Measurements from ENCODE around the gene FAM89B.
A peak's percentile ranks its signal among the peaks of the same experiment; 100 is the strongest.

Gene FAM89B

DNA sequence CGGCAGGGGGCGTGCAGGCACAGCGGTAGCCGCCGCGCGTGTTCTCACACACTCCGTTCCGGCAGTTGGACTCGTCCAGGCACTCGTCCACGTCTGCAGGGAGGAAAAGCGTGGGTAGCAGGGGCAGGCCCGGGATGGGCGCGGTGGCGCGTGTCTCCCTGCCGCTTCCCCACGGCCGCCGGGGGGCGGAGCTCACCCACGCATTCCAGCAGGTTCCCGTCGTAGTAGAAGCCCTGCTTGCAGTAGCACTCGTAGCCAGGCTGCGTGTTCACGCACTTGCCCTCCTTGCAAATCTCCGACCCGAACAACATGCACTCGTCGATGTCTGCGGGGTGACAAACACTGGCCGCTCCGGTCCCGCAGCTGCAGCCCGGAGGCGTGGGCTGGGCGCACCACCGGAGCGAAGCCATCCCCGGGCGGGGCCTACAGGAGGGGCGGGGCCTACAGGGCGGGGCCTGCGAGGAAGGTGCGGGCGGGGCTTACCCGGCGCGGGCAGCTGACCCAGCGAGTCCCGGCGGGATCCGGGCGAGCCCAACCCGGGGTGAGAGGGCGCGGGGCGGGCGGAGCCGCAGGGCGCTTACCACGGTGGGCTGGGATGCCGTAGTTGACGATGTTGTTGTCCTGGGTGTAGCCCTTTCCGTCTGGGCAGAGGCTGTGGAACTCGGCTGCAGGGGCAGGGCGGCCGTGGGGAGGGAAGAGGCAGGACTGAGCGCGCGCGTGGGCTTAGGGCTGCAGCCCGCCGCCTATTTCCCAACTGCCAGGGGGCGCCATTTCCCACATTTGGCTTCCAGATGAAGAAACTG is 31.8 kb upstream of the FAM89B start:
- TF ChIP-seq, protein P1, sequence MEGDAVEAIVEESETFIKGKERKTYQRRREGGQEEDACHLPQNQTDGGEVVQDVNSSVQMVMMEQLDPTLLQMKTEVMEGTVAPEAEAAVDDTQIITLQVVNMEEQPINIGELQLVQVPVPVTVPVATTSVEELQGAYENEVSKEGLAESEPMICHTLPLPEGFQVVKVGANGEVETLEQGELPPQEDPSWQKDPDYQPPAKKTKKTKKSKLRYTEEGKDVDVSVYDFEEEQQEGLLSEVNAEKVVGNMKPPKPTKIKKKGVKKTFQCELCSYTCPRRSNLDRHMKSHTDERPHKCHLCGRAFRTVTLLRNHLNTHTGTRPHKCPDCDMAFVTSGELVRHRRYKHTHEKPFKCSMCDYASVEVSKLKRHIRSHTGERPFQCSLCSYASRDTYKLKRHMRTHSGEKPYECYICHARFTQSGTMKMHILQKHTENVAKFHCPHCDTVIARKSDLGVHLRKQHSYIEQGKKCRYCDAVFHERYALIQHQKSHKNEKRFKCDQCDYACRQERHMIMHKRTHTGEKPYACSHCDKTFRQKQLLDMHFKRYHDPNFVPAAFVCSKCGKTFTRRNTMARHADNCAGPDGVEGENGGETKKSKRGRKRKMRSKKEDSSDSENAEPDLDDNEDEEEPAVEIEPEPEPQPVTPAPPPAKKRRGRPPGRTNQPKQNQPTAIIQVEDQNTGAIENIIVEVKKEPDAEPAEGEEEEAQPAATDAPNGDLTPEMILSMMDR (IDR thresholded peaks at IDR 0.05; ENCODE audit: low read depth, low read length, missing control alignments): peak; percentile 77
- peak overlapping the region; percentile 72 for H3K4me3 ChIP-seq (ENCODE audit: low read depth, low read length)
- DNase-seq (ENCODE audit: low read depth): peak; percentile 44

DNA sequence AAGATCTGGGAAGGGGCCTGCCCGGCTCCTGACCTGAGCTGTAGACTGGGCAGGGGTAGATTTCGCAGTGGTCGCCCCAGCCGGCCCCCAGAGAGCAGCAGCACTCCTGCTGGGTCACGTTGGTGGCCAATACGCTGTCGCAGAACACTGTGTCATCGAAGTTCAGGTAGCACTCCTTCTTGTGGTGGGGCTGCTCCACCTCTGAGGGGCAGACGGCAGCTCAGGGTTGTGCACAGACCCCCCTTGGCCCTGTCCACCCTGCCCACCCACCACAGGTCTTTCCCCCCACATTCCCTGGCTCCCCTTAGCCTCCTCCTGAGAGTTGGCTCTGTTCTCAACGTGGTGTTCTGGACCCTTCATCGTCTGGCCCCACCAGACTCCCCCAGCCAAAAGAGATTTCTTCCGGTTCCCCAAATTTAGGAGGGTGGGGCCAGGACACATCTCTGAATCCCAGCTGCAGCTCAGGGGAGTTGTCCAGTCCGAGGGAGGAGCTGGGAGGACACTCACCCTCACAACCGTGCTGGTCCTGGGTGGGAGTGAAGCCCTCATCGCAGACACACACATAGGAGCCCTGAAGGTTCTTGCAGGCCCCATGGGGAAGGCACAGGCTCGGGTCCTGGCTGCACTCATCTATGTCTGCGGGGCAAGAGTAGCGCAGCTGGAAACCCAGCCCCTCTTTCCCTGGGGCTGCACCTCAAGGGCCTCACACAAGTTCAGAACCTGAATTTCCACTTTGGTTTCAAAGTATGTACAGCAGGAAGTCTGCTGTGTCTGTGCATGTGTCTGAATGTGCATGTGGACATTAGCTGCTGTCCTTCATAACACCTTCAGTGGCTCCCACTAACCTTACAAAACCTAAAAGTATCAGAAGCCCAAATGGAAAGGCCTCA is 31.0 kb upstream of the FAM89B start:
- TF ChIP-seq, protein P1 (IDR thresholded peaks at IDR 0.05; ENCODE audit: low read depth, low read length, missing control alignments): no peak
- H3K4me3 ChIP-seq (ENCODE audit: low read depth, low read length): peak overlapping the region; percentile 72
- no peak for DNase-seq (ENCODE audit: low read depth)

DNA sequence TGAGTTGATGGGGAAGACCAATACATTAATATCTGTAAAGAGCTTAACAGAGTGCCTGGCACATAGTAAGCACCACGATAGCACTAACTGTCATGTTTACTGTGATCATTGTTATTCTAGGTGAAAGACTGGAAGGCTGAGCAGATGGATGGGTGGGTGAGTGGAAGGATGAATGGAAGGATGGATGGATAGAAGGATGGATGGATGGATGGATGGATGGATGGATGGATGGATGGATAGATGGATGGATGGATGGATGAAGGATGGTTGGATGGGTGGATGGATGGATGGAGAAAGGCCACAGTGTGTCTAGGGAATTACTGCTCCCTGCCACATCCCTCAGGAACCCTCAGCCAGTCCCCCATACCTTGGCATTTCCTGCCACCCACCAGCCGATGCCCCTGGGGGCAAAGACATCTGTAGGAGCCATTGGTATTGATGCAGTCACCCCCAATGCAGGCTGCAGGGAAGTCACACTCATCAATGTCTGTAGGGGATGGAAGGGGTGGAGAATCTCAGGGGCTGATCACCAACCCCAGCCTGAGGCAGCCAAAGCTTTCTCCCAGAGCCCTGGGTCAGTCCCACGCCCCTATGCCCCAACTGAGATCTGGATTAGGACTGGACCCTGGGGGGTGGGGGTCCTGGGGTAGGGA is 29.5 kb upstream of the FAM89B start:
- TF ChIP-seq, protein P1 (IDR thresholded peaks at IDR 0.05; ENCODE audit: low read depth, low read length, missing control alignments): no peak
- DNase-seq (ENCODE audit: low read depth): no peak
- H3K4me3 ChIP-seq (ENCODE audit: low read depth, low read length): no peak overlapping the region

DNA sequence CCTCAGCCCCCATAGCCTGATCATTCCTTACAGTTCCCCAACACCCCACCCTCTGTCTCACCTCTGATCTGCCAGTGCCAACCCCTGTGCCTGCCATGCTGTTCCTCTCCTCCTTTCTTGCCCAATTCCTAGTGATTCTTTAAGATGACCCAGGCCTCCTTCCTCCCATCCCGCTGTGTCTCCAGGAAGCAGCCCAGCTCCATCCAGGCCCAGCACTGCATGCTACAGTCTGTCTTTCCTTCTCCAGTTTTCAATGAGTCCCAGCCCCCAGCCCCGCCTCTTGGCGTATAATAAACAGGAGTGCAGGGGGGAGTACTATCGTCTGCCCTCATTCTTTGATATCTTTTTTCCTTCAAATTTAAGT is 26.5 kb upstream of the FAM89B start:
- peak overlapping the region; percentile 48; the same call in 1 of the 2 replicates for H3K4me3 ChIP-seq (ENCODE audit: low read depth, low read length)
- TF ChIP-seq, protein P1 (IDR thresholded peaks at IDR 0.05; ENCODE audit: low read depth, low read length, missing control alignments): no peak
- no peak for DNase-seq (ENCODE audit: low read depth)

DNA sequence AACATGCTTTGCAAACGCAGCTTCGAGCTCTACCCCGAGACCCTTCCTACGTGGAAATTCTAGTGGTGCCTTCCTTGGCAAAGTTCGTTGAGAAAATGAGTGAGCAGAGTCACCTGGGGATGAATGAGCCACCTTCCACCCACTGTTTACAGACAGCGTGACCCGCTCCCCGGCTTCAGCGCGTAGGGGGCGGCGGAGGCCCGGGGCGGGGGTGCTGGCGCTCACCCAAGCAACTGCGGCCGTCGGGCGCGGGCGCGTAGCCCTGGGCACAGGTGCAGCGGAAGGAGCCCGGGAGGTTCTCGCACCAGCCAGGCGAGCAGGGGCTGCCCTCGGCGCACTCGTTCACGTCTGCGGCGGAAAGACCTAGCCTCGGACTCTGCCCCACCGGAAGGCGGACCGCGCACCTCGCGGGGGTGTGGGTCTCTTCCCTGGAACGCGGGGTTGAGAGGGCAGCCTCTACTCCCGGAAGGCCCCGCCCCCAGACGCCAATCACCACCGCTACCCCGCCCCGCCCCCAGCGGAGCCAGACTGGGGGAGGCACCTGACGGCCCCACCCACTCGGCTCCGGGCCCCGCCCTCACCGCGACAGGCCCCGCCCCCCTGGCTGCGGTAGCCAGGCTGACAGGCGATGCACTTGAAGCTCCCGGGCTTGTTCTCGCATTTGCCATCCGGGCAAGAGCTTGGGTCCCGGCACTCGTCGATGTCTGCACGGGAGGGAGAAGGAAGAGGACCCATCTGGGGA is 25.9 kb upstream of the FAM89B start:
- TF ChIP-seq, protein P1 (IDR thresholded peaks at IDR 0.05; ENCODE audit: low read depth, low read length, missing control alignments): no peak
- peak overlapping the region; percentile 48 for H3K4me3 ChIP-seq (ENCODE audit: low read depth, low read length)
- peak; percentile 52 for DNase-seq (ENCODE audit: low read depth)

DNA sequence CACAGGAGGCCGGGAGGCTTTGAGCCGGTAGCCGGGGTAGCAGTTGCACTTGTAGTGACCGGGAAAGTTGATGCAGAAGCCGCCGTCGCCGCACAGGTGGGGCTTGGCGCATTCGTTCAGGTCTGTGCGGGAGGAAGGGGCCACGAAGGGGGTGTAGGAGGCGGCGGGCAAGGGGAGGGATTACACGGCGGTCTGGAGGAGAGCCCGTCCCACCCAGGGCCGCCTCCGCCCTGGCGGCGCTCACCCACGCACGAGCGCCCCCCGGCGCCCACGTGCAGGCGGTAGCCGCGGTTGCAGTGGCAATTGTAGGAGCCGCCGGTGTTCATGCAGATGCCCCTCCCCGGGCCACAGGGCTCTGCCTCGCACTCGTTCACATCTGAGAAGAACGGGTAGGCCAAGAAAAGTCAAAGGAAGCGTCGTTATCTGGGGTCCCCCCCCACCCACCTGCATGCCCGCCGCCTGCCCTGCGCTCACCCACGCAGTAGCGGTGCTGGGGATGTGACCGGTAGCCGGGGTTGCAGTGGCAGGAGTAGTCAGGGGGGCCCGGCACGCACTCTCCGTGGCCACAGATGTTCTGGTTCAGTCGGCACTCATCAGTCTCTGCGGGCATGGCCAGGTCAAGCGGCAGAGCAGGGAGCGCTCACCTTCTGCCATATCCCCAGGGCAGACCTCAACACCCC is 24.8 kb upstream of the FAM89B start:
- no peak overlapping the region for H3K4me3 ChIP-seq (ENCODE audit: low read depth, low read length)
- TF ChIP-seq, protein P1 (IDR thresholded peaks at IDR 0.05; ENCODE audit: low read depth, low read length, missing control alignments): no peak
- DNase-seq (ENCODE audit: low read depth): no peak
